H1 (cell line): Measurements from ENCODE around the gene DXO.
"Not testable (repeated sequence)": the region's sequence is repeated elsewhere in the genome, so short reads cannot be mapped to it uniquely, and the experiment has no call there.

Experiments used
- BACH1 ChIP-seq: IDR thresholded peaks from 2 replicates; pipeline ENCODE4 v1.6.1; 2012; ENCODE audit warnings: low read length, improper control_type of control experiment
- EGR1 ChIP-seq: IDR thresholded peaks from 2 replicates; pipeline ENCODE4 v1.6.1; 2011; ENCODE audit warnings: low read depth, low read length, borderline replicate concordance
- EP300 ChIP-seq, 2 experiments: IDR thresholded peaks; 1 replicate in 1 of 2; 2 replicates in 1 of 2; pipeline ENCODE4 v1.6.1; 2011 to 2012; ENCODE audit warnings: low read depth in 2 of 2, low read length in 2 of 2, mild to moderate bottlenecking in 2 of 2, borderline replicate concordance in 1 of 2, inconsistent platforms in 1 of 2, moderate library complexity in 1 of 2
- EZH2 ChIP-seq: fragments of 200-600 bp; sonication (generic); IDR thresholded peaks from 2 replicates; pipeline ENCODE4 v1.7.1; 2012; ENCODE audit warnings: low read depth, mild to moderate bottlenecking, moderate library complexity, low read length, inconsistent platforms; ENCODE audit not compliant: severe bottlenecking
- KDM1A ChIP-seq: fragments of 200-600, 300-600 bp; sonication (generic); IDR thresholded peaks from 2 replicates; pipeline ENCODE4 v1.7.1; 2016; ENCODE audit warnings: mild to moderate bottlenecking, low read length, borderline replicate concordance
- POLR2A ChIP-seq, 2 experiments: IDR thresholded peaks; 1 replicate in 1 of 2; 2 replicates in 1 of 2; pipeline ENCODE4 v1.6.1; 2011; ENCODE audit warnings: low read depth in 2 of 2, low read length in 2 of 2, mild to moderate bottlenecking in 2 of 2; ENCODE audit errors: control extremely low read depth in 1 of 2
- POLR2AphosphoS5 ChIP-seq: IDR thresholded peaks from 2 replicates; pipeline ENCODE4 v1.6.1; 2011; ENCODE audit warnings: low read depth, low read length
- RAD21 ChIP-seq, 2 experiments: IDR thresholded peaks in 1 of 2; conservative IDR thresholded peaks in 1 of 2; 2 replicates each; pipeline ENCODE4 v1.6.1; 2011; ENCODE audit warnings: low read depth in 2 of 2, low read length in 2 of 2, improper control_type of control experiment in 1 of 2, inconsistent platforms in 1 of 2, mild to moderate bottlenecking in 1 of 2, moderate library complexity in 1 of 2
- RNF2 ChIP-seq: fragments of 200-900, 300-1000 bp; sonication (generic); IDR thresholded peaks from 2 replicates; pipeline ENCODE4 v1.7.1; 2016; ENCODE audit warnings: borderline replicate concordance, low read depth, mild to moderate bottlenecking, antibody characterized with exemption, low read length; ENCODE audit not compliant: poor library complexity, severe bottlenecking; ENCODE audit errors: missing control alignments
- SUZ12 ChIP-seq: fragments of 200-600 bp; sonication (generic); IDR thresholded peaks from 2 replicates; pipeline ENCODE4 v1.6.1; 2012; ENCODE audit warnings: mild to moderate bottlenecking, inconsistent platforms, low read length, moderate library complexity, mixed read lengths
- TAF1 ChIP-seq: IDR thresholded peaks from 2 replicates; pipeline ENCODE4 v1.6.1; 2011; ENCODE audit warnings: mild to moderate bottlenecking, low read depth, low read length
- ZNF274 ChIP-seq: IDR thresholded peaks from 2 replicates; pipeline ENCODE4 v1.7.0; 2012; ENCODE audit warnings: low read length, borderline replicate concordance; ENCODE audit errors: extremely low read depth
- TF ChIP-seq, protein P1 (sequence below), 3 experiments: IDR thresholded peaks; 1 replicate in 2 of 3; 2 replicates in 1 of 3; pipeline versions ENCODE4 v1.5.1 to v1.6.1; 2011; ENCODE audit warnings: low read length in 3 of 3, mild to moderate bottlenecking in 3 of 3, inconsistent platforms in 2 of 3, low read depth in 1 of 3, moderate library complexity in 1 of 3; ENCODE audit not compliant: insufficient read depth in 1 of 3; ENCODE audit errors: control extremely low read depth in 1 of 3
- TF ChIP-seq, protein P2 (sequence below): IDR thresholded peaks from 2 replicates; pipeline ENCODE4 v1.6.1; 2011; ENCODE audit warnings: low read length, improper control_type of control experiment

DNA sequence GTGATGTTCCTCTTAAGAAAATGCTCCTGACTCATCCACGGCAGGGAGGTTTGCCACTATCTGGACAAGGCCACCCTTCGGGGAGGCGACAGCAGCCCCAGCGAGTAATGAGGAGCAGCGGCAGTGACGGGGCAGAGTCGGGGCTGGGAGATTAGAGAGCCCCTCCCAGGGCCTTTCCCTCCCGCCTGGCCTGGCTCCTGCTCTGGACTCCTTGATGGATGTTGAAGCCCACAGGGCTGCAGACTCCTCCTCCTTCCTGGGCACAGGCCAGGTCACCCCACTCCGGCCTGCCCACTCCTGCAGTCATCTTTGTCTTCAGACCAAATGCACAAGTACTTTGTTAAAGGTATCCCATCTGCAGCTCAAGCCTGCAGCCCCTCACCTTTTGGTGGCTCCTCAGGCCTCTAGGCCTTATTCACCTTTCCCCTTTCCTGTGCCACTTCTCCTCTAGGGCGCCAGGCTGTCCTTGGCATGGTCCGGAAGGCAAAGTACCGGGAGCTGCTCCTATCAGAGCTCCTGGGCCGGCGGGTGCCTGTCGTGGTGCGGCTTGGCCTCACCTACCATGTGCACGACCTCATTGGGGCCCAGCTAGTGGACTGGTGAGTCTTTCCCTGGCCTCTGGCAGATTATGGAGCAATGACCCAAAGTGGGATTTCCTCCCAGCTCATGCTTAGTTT, 41.1 kb upstream of the DXO start:
- not testable (repeated sequence) for TF ChIP-seq SUZ12; RNF2; EP300 (IDR thresholded peaks at IDR 0.05; ENCODE audit: borderline replicate concordance in 1 of 2, low read depth in 2 of 2, low read length in 2 of 2); EGR1; TAF1; POLR2AphosphoS5; EZH2; KDM1A; RAD21 (IDR thresholded peaks at IDR 0.05 in 1 of 2, conservative IDR thresholded peaks at IDR 0.05 in 1 of 2; ENCODE audit: low read depth in 2 of 2, low read length in 2 of 2); ZNF274; BACH1; POLR2A (IDR thresholded peaks at IDR 0.05; ENCODE audit: control extremely low read depth in 1 of 2, low read depth in 2 of 2, low read length in 2 of 2)
- TF ChIP-seq, protein P1, sequence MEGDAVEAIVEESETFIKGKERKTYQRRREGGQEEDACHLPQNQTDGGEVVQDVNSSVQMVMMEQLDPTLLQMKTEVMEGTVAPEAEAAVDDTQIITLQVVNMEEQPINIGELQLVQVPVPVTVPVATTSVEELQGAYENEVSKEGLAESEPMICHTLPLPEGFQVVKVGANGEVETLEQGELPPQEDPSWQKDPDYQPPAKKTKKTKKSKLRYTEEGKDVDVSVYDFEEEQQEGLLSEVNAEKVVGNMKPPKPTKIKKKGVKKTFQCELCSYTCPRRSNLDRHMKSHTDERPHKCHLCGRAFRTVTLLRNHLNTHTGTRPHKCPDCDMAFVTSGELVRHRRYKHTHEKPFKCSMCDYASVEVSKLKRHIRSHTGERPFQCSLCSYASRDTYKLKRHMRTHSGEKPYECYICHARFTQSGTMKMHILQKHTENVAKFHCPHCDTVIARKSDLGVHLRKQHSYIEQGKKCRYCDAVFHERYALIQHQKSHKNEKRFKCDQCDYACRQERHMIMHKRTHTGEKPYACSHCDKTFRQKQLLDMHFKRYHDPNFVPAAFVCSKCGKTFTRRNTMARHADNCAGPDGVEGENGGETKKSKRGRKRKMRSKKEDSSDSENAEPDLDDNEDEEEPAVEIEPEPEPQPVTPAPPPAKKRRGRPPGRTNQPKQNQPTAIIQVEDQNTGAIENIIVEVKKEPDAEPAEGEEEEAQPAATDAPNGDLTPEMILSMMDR (IDR thresholded peaks at IDR 0.05; ENCODE audit: control extremely low read depth in 1 of 3, insufficient read depth in 1 of 3, low read depth in 1 of 3, low read length in 3 of 3): not testable (repeated sequence)
- TF ChIP-seq, protein P2, sequence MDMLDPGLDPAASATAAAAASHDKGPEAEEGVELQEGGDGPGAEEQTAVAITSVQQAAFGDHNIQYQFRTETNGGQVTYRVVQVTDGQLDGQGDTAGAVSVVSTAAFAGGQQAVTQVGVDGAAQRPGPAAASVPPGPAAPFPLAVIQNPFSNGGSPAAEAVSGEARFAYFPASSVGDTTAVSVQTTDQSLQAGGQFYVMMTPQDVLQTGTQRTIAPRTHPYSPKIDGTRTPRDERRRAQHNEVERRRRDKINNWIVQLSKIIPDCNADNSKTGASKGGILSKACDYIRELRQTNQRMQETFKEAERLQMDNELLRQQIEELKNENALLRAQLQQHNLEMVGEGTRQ: not testable (repeated sequence)
